Right lobe of liver (tissue), 6 donors: ENCODE results near the gene AMPH. TPM values are rescaled to one million over a fixed set of nuclear protein-coding genes. Genes with fewer than 3 reads are reported as not detected.

Experiments used
- ATAC-seq, 4 donors: fragments of 200-7000 bp; cut with Tn5 transposase; one replicate each; pipeline ENCODE4 v1.9.1; 2020; ENCODE audit warnings: mild to moderate bottlenecking in 4 of 4, moderate library complexity in 4 of 4
- DNase-seq, 3 donors: peaks; one replicate each; pipeline ENCODE4 v3.0.0-alpha.2; 2020
- H3K27ac ChIP-seq, 3 donors: fragments of 200-600 bp; one replicate each; pipeline ENCODE4 v1.8.0; 2022
- H3K27me3 ChIP-seq, 2 donors: fragments of 200-600 bp; one replicate each; pipeline ENCODE4 v1.8.0; 2022
- H3K36me3 ChIP-seq, 4 donors: fragments of 200-600 bp; sonication (generic) in 1 of 4; one replicate each; pipeline versions ENCODE4 v1.5.1 to v1.8.0; 2017 to 2022; ENCODE audit warnings: control low read depth in 1 of 4
- H3K4me1 ChIP-seq, 4 donors: fragments of 200-600 bp; sonication (generic) in 1 of 4; one replicate each; pipeline versions ENCODE4 v1.5.1 to v1.8.0; 2017 to 2022; ENCODE audit warnings: control low read depth in 1 of 4
- H3K4me3 ChIP-seq, 3 donors: fragments of 200-600 bp; one replicate each; pipeline ENCODE4 v1.8.0; 2022
- H3K9me3 ChIP-seq, 4 donors: fragments of 200-600 bp; sonication (generic) in 1 of 4; one replicate each; pipeline versions ENCODE4 v1.5.1 to v1.8.0; 2017 to 2022; ENCODE audit warnings: control low read depth in 1 of 4
- POLR2A ChIP-seq: fragments of 450-650 bp; IDR thresholded peaks from one replicate; pipeline ENCODE4 v1.6.1; 2017; ENCODE audit warnings: antibody characterized with exemption, mild to moderate bottlenecking
- WGBS: methylation state at CpG from one replicate; pipeline ENCODE4 v1.1.6; 2018; ENCODE audit warnings: low coverage, low lambda C conversion rate; ENCODE audit not compliant: insufficient coverage; ENCODE audit errors: missing lambda C conversion rate; 5-methylcytosine and 5-hydroxymethylcytosine counted together
- intact Hi-C, 2 donors: fragments of 100-400 bp; cut with DNase I; formaldehyde crosslinking; loops; one replicate each; pipeline versions ENCODE4 v1.11.2 to v1.14.1; 2022
- total RNA-seq, 6 experiments: library from RNA; depleted of rRNA in 2 of 6; stranded (reverse); fragments of >200 nt in 2 of 6; fragmentation: NEBNext Ultra II Directional in 3 of 6; extraction: Animal tissue kit (Norgen Biotek cat#: 25700) in 3 of 6; gene quantifications; one replicate each; pipeline versions ENCODE4 v1.1.0 to v1.2.4, GENCODE V29; 2016 to 2023
- TF ChIP-seq, protein P1 (sequence below), 4 donors: fragments of 200-600 bp in 3 of 4; fragments of 450-650 bp in 1 of 4; IDR thresholded peaks; one replicate each; pipeline versions ENCODE4 v1.5.1 to v1.8.0; 2016 to 2022; ENCODE audit warnings: antibody characterized with exemption in 4 of 4, mild to moderate bottlenecking in 2 of 4
- donor health status: DM: no; HTN: yes; CAD: no.
- donor health status: DM: no; HTN: no; CAD: no.
- donor health status: DM: no; HTN: no; CAD: no.
- donor health status: DM: no; HTN: yes; CAD: no.
- donor health status: DM: no; HTN: yes; CAD: no.

AMPH gene
- total RNA-seq, 6 experiments from 2014 or later, result 0.20 to 0.67 (median 0.39) TPM

DNA sequence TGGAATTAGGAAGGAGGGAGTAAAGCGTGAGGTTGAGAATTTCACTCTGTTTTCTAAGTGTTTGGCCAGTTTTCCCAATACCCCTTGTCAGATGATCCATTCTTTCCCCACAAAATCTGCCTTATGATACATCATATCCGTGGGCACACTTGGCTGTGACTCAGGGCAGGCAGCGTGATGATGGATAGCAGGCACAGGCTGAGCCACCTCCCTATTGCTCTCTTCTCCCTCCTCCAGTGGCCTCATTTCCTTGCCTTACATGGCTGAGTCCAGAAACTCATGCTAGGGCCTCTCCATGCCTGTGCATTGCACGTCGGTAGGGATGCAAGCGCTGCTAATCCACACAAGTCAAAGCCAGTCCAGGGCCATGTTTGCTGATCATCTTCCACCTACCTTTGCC is 128.3 kb downstream of the AMPH start:
- no peaks in the 10 kb centered on the region for H3K36me3 ChIP-seq
- no peaks in the 10 kb centered on the region for H3K9me3 ChIP-seq
- TF ChIP-seq POLR2A, result no peak
- TF ChIP-seq, protein P1, sequence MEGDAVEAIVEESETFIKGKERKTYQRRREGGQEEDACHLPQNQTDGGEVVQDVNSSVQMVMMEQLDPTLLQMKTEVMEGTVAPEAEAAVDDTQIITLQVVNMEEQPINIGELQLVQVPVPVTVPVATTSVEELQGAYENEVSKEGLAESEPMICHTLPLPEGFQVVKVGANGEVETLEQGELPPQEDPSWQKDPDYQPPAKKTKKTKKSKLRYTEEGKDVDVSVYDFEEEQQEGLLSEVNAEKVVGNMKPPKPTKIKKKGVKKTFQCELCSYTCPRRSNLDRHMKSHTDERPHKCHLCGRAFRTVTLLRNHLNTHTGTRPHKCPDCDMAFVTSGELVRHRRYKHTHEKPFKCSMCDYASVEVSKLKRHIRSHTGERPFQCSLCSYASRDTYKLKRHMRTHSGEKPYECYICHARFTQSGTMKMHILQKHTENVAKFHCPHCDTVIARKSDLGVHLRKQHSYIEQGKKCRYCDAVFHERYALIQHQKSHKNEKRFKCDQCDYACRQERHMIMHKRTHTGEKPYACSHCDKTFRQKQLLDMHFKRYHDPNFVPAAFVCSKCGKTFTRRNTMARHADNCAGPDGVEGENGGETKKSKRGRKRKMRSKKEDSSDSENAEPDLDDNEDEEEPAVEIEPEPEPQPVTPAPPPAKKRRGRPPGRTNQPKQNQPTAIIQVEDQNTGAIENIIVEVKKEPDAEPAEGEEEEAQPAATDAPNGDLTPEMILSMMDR (IDR thresholded peaks at IDR 0.05), result no peak
- no peak for DNase-seq
- 40% methylated on average over 4 of the region's 6 CpGs for WGBS
- H3K4me3 ChIP-seq, result no peak overlapping the region
- no peak overlapping the region for H3K27ac ChIP-seq
- no peaks in the 10 kb centered on the region for H3K4me1 ChIP-seq
- H3K27me3 ChIP-seq, result no peaks in the 10 kb centered on the region
- intact Hi-C loops, result no loop called here
- no peak for ATAC-seq

DNA sequence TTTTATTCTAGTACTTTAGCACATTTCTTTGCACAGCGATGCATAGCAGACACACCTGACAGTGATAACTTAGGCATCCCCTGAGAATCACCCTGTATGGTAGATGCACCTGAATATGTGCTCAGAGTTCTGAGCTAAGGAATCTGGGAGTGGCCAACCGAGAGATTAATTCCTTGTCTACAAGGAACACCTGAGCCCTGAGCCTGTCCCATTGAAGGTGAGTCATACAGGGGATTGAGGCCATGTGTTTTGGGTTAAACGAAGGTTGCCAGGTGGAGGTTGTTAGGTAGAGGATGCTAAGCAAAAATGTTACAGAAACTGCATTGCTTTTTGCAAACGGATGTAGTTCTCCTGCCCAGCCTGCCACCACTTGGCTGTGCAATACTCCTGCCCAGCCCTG is 128.9 kb downstream of the AMPH start:
- Histone ChIP-seq H3K4me3 (no peak overlapping the region), H3K4me1 (no peaks in the 10 kb centered on the region), H3K27me3 (no peaks in the 10 kb centered on the region), H3K9me3 (no peaks in the 10 kb centered on the region), H3K36me3 (no peaks in the 10 kb centered on the region), H3K27ac (no peak overlapping the region)
- no peak for DNase-seq
- intact Hi-C loops, result no loop called here
- TF ChIP-seq, protein P1 (IDR thresholded peaks at IDR 0.05), result no peak
- no peak for TF ChIP-seq POLR2A
- WGBS, result 72% methylated on average over 2 of the region's 4 CpGs
- no peak for ATAC-seq

DNA sequence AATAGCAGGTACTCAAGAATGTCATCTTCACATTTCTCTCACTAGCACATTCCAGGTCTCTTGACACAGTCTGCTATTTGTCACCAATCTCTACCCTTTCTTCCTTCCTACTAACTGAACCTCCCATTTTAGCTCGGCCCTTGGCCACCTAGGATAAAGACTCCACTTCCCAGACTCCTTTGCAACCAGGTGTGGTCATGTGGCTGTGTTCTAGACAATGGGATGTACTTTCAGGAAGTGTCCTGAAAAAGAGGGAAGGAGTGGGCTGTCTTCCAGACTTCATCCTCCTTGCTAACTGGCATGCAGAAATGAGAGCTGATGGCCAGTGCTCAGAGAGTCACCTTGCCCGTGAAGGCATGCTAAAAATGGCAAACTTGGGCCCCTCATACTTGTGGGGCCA is 139.2 kb downstream of the AMPH start:
- intact Hi-C loops, result no loop called here
- no peaks in the 10 kb centered on the region for H3K27me3 ChIP-seq
- H3K4me3 ChIP-seq, result no peak overlapping the region
- TF ChIP-seq POLR2A, result no peak
- TF ChIP-seq, protein P1 (IDR thresholded peaks at IDR 0.05), result no peak
- no peak overlapping the region for H3K27ac ChIP-seq
- ATAC-seq (no peak), DNase-seq (no peak)
- H3K36me3 ChIP-seq, result no peaks in the 10 kb centered on the region
- WGBS, result 45% methylated on average over 2 of the region's 2 CpGs
- H3K9me3 ChIP-seq, result no peaks in the 10 kb centered on the region
- no peaks in the 10 kb centered on the region for H3K4me1 ChIP-seq

DNA sequence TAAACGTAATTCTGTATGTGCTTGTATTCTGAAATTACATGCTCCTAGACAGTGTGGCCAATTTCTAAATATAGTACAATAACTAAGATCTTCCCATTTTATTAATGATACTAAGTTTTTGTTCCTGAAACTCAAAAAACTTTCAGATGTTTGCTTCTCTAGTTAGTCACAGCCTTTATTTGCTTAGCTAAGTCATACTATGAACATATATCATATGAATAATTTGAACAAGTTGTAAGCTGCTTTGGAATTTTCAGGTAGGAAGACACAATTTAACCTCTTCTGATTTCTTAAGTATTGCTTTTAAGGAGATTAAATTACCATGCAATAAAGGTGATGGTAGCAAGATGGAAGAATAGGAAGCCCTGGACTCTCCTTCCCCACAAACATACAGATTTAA is 148.7 kb downstream of the AMPH start:
- no peak overlapping the region for H3K27ac ChIP-seq
- 36% methylated on average over 1 of the region's 1 CpG for WGBS
- H3K9me3 ChIP-seq, result no peaks in the 10 kb centered on the region
- no peaks in the 10 kb centered on the region for H3K4me1 ChIP-seq
- no peak for DNase-seq
- H3K36me3 ChIP-seq, result no peaks in the 10 kb centered on the region
- H3K4me3 ChIP-seq, result no peak overlapping the region
- no peak for ATAC-seq
- no peak for TF ChIP-seq POLR2A
- TF ChIP-seq, protein P1 (IDR thresholded peaks at IDR 0.05), result no peak
- no peaks in the 10 kb centered on the region for H3K27me3 ChIP-seq
- intact Hi-C loops, result no loop called here

DNA sequence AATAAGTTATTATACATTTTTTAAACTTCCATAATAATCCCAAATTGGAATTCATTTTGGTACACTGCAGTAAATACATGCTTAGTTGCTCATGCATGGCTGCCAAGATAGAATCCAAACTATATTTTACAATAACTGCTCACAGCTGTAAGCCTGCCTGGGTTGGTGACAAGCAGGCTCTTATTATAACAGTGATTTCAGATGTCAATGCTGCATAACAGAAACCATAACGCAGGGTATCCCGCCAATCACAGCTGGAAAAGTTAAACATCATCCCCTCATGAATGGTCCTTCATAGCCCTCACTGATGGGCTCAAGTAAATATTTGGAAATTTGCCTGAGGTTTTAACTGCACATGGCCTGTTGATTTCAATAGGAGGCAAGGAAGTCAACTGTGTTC is 149.8 kb downstream of the AMPH start:
- no peak for DNase-seq
- Histone ChIP-seq H3K27me3 (no peaks in the 10 kb centered on the region), H3K27ac (no peak overlapping the region), H3K4me3 (no peak overlapping the region), H3K4me1 (no peaks in the 10 kb centered on the region), H3K36me3 (no peaks in the 10 kb centered on the region), H3K9me3 (no peaks in the 10 kb centered on the region)
- no peak for ATAC-seq
- TF ChIP-seq, protein P1 (IDR thresholded peaks at IDR 0.05), result no peak
- no peak for TF ChIP-seq POLR2A
- intact Hi-C loops, result no loop called here
- 79% methylated on average over 2 of the region's 2 CpGs for WGBS
